Ascending aorta (tissue), 2 donors: ENCODE data around the gene LTA4H. TPM values are rescaled to one million over a fixed set of nuclear protein-coding genes. Genes with fewer than 3 reads are reported as not detected.
"Not testable (repeated sequence)": the region's sequence is repeated elsewhere in the genome, so short reads cannot be mapped to it uniquely, and the experiment has no call there.

Experiments
- DNase-seq, 2 donors: peaks; one replicate each; pipeline ENCODE4 v3.0.0-alpha.2; 2019; ENCODE audit warnings: low spot score in 2 of 2
- H3K27ac ChIP-seq, 2 donors: fragments of 200-600 bp; sonication (generic); one replicate each; pipeline ENCODE4 v1.5.1; 2016 to 2017; ENCODE audit warnings: mild to moderate bottlenecking in 1 of 2
- H3K27me3 ChIP-seq: fragments of 200-600 bp; sonication (generic); one replicate; pipeline ENCODE4 v1.5.1; 2017
- H3K36me3 ChIP-seq, 2 donors: fragments of 200-600 bp; sonication (generic); one replicate each; pipeline ENCODE4 v1.5.1; 2016
- H3K4me1 ChIP-seq, 2 donors: fragments of 200-600 bp; sonication (generic); one replicate each; pipeline ENCODE4 v1.5.1; 2016 to 2017; ENCODE audit warnings: mild to moderate bottlenecking in 1 of 2
- H3K4me3 ChIP-seq, 2 donors: fragments of 200-600 bp; sonication (generic); one replicate each; pipeline ENCODE4 v1.5.1; 2016 to 2017; ENCODE audit warnings: mild to moderate bottlenecking in 1 of 2
- H3K9me3 ChIP-seq, 2 donors: fragments of 200-600 bp; sonication (generic); one replicate each; pipeline ENCODE4 v1.5.1; 2016
- intact Hi-C: fragments of 100-400 bp; cut with DNase I; formaldehyde crosslinking; loops from one replicate; pipeline ENCODE4 v1.15.1; 2023
- total RNA-seq: library from RNA; depleted of rRNA; stranded (reverse); fragments of >200 nt; gene quantifications from one replicate; pipeline ENCODE4 v1.1.0, GENCODE V29; 2016
- TF ChIP-seq, protein P1 (sequence below), 3 experiments: fragments of 200-600 bp in 2 of 3; fragments of 450-650 bp in 1 of 3; sonication (generic) in 2 of 3; IDR thresholded peaks; one replicate each; pipeline ENCODE4 v1.5.1; 2016 to 2019; ENCODE audit warnings: antibody characterized with exemption in 3 of 3, mild to moderate bottlenecking in 1 of 3, moderate library complexity in 1 of 3

Gene LTA4H
- total RNA-seq, 1 donor from 2014 or later = 47.3 TPM

- intact Hi-C loops = no loop called here
- Histone ChIP-seq H3K4me1 (no peaks in the 10 kb centered on the region), H3K27me3 (no peaks in the 10 kb centered on the region), H3K4me3 (no peak overlapping the region), H3K9me3 (no peaks in the 10 kb centered on the region), H3K36me3 (no peaks in the 10 kb centered on the region), H3K27ac (no peak overlapping the region)
- TF ChIP-seq, protein P1, sequence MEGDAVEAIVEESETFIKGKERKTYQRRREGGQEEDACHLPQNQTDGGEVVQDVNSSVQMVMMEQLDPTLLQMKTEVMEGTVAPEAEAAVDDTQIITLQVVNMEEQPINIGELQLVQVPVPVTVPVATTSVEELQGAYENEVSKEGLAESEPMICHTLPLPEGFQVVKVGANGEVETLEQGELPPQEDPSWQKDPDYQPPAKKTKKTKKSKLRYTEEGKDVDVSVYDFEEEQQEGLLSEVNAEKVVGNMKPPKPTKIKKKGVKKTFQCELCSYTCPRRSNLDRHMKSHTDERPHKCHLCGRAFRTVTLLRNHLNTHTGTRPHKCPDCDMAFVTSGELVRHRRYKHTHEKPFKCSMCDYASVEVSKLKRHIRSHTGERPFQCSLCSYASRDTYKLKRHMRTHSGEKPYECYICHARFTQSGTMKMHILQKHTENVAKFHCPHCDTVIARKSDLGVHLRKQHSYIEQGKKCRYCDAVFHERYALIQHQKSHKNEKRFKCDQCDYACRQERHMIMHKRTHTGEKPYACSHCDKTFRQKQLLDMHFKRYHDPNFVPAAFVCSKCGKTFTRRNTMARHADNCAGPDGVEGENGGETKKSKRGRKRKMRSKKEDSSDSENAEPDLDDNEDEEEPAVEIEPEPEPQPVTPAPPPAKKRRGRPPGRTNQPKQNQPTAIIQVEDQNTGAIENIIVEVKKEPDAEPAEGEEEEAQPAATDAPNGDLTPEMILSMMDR (IDR thresholded peaks at IDR 0.05) = no peak
- DNase-seq = no peak
Measured at GRCh38 chr12:95975491-95975890, 59.9 kb downstream of the LTA4H start.

DNA sequence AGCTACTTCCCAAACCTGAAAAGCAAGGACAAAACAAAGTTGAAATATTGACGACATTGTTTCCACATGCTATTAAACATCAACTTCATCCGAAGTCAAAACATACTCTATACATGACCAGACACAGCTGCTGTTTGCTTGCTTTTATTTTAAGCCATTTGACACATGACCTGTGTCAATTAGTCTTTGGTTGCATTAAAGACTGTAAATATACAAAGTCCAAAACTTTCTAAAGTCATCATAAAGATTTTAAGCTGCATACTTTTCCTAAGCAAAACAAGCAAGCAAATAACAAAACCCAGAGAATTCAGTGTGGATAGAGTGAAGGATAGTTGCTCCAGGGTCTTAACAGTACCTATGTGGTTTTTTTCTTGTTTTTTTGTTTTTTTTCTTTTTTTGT lies 61.0 kb downstream of the LTA4H start:
- no peak for DNase-seq
- TF ChIP-seq, protein P1 (IDR thresholded peaks at IDR 0.05) = no peak
- H3K36me3 ChIP-seq = no peaks in the 10 kb centered on the region
- no peak overlapping the region for H3K4me3 ChIP-seq
- H3K9me3 ChIP-seq = no peaks in the 10 kb centered on the region
- H3K4me1 ChIP-seq = no peaks in the 10 kb centered on the region
- H3K27me3 ChIP-seq = no peaks in the 10 kb centered on the region
- intact Hi-C loops = no loop called here
- H3K27ac ChIP-seq = no peak overlapping the region

- H3K4me1 ChIP-seq = no peaks in the 10 kb centered on the region
- DNase-seq = no peak
- TF ChIP-seq, protein P1 (IDR thresholded peaks at IDR 0.05) = no peak
- no peaks in the 10 kb centered on the region for H3K9me3 ChIP-seq
- no peaks in the 10 kb centered on the region for H3K36me3 ChIP-seq
- no peak overlapping the region for H3K27ac ChIP-seq
- intact Hi-C loops = no loop called here
- H3K27me3 ChIP-seq = no peaks in the 10 kb centered on the region
- no peak overlapping the region for H3K4me3 ChIP-seq
Measured at GRCh38 chr12:95972832-95973456, 62.4 kb downstream of the LTA4H start.

GRCh38 chr12:95970905-95971304 lies 64.5 kb downstream of the LTA4H start:
- TF ChIP-seq, protein P1 (IDR thresholded peaks at IDR 0.05) = no peak
- intact Hi-C loops = no loop called here
- no peaks in the 10 kb centered on the region for H3K9me3 ChIP-seq
- H3K27ac ChIP-seq = no peak overlapping the region
- no peaks in the 10 kb centered on the region for H3K27me3 ChIP-seq
- H3K4me1 ChIP-seq = no peaks in the 10 kb centered on the region
- no peak for DNase-seq
- no peaks in the 10 kb centered on the region for H3K36me3 ChIP-seq
- no peak overlapping the region for H3K4me3 ChIP-seq

DNA sequence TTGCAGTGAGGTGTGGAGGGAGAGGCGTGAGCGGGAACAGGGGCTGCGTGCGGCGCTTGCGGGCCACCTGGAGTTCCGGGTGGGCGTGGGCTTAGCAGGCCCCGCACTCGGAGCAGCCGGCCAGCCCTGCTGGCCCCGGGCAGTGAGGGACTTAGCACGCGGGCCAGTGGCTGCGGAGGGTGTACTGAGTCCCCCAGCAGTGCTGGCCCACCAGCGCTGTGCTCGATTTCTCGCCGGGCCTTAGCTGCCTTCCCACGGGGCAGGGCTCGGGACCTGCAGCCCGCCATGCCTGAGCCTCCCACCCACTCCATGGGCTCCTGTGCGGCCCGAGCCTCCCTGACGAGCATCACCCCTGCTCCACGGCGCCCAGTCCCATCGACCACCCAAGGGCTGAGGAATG lies 66.3 kb downstream of the LTA4H start:
- H3K4me3 ChIP-seq, H3K9me3 ChIP-seq, H3K27me3 ChIP-seq, intact Hi-C loops, H3K36me3 ChIP-seq, H3K4me1 ChIP-seq, H3K27ac ChIP-seq, DNase-seq: not testable (repeated sequence)

DNA sequence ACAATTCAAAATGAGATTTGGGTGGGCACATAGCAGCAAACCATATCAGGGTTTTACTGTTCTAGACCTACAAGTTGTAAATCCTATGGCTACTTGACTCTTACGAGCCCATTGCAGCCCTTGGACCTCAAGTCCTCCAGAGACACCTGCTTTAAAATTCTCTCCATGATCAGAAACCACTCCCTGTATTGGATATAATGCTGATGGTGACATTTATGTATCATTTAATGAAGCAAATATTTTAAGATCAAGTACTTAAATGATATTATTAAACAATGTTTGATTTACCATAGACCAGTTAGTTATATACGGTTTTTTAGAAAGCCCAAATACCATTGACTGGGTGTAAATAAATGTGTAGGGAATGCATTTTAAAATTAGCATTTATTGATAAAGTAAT lies 68.1 kb downstream of the LTA4H start:
- no peaks in the 10 kb centered on the region for H3K4me1 ChIP-seq
- intact Hi-C loops = no loop called here

More for the DNA sequence above, 68.1 kb downstream of the LTA4H start:
- Histone ChIP-seq H3K27ac (no peak overlapping the region), H3K9me3 (no peaks in the 10 kb centered on the region), H3K27me3 (no peaks in the 10 kb centered on the region), H3K4me3 (no peak overlapping the region), H3K36me3 (no peaks in the 10 kb centered on the region)
- no peak for DNase-seq
- TF ChIP-seq, protein P1 (IDR thresholded peaks at IDR 0.05) = no peak
